Measurements from ENCODE around the gene RIMBP2.

RIMBP2 gene

GRCh38 chr12:130477266-130477665 lies 238.8 kb downstream of the RIMBP2 start:
- no peak for DNase-seq (ENCODE audit: extremely low read depth, low read depth)
- no peak overlapping the region for H3K4me3 ChIP-seq (replicated peaks; ENCODE audit: low read depth, low read length)
- TF ChIP-seq CTCF (IDR thresholded peaks at IDR 0.05; ENCODE audit: low read depth, low read length, missing control alignments): no peak

GRCh38 chr12:130476451-130477135 lies 239.5 kb downstream of the RIMBP2 start:
- no peak overlapping the region for H3K4me3 ChIP-seq (replicated peaks; ENCODE audit: low read depth, low read length)
- DNase-seq (ENCODE audit: extremely low read depth, low read depth): no peak
- no peak for TF ChIP-seq CTCF (IDR thresholded peaks at IDR 0.05; ENCODE audit: low read depth, low read length, missing control alignments)

GRCh38 chr12:130474599-130475269 lies 241.4 kb downstream of the RIMBP2 start:
- no peak for TF ChIP-seq CTCF (IDR thresholded peaks at IDR 0.05; ENCODE audit: low read depth, low read length, missing control alignments)
- H3K4me3 ChIP-seq (replicated peaks; ENCODE audit: low read depth, low read length): no peak overlapping the region
- no peak for DNase-seq (ENCODE audit: extremely low read depth, low read depth)

GRCh38 chr12:130473266-130473665 lies 242.8 kb downstream of the RIMBP2 start:
- no peak for TF ChIP-seq CTCF (IDR thresholded peaks at IDR 0.05; ENCODE audit: low read depth, low read length, missing control alignments)
- no peak overlapping the region for H3K4me3 ChIP-seq (replicated peaks; ENCODE audit: low read depth, low read length)
- DNase-seq (ENCODE audit: extremely low read depth, low read depth): no peak

GRCh38 chr12:130470969-130471368 lies 245.1 kb downstream of the RIMBP2 start:
- no peak for TF ChIP-seq CTCF (IDR thresholded peaks at IDR 0.05; ENCODE audit: low read depth, low read length, missing control alignments)
- no peak for DNase-seq (ENCODE audit: extremely low read depth, low read depth)
- no peak overlapping the region for H3K4me3 ChIP-seq (replicated peaks; ENCODE audit: low read depth, low read length)

GRCh38 chr12:130469552-130469951 lies 246.5 kb downstream of the RIMBP2 start:
- no peak for TF ChIP-seq CTCF (IDR thresholded peaks at IDR 0.05; ENCODE audit: low read depth, low read length, missing control alignments)
- no peak for DNase-seq (ENCODE audit: extremely low read depth, low read depth)
- H3K4me3 ChIP-seq (replicated peaks; ENCODE audit: low read depth, low read length): no peak overlapping the region

All from HFF-Myc (cell line).